Ishikawa (cell line): ENCODE measurements around the gene C1QA.

ENCODE experiments used
- CEBPB ChIP-seq: IDR thresholded peaks from 2 replicates; pipeline ENCODE4 v1.6.1; 2012
- CREB1 ChIP-seq: IDR thresholded peaks from 2 replicates; pipeline ENCODE4 v1.6.1; 2012; ENCODE audit warnings: low read depth
- EGR1 ChIP-seq: IDR thresholded peaks from 2 replicates; pipeline ENCODE4 v1.6.1; 2012
- EP300 ChIP-seq: IDR thresholded peaks from 2 replicates; pipeline ENCODE4 v1.6.1; 2012; ENCODE audit warnings: borderline replicate concordance
- FOXM1 ChIP-seq: IDR thresholded peaks from 2 replicates; pipeline ENCODE4 v1.6.1; 2012; ENCODE audit warnings: low read depth, borderline replicate concordance
- NFIC ChIP-seq: IDR thresholded peaks from 2 replicates; pipeline ENCODE4 v1.6.1; 2012
- RAD21 ChIP-seq: IDR thresholded peaks from 2 replicates; pipeline ENCODE4 v1.6.1; 2012; ENCODE audit warnings: low read depth
- TAF1 ChIP-seq: IDR thresholded peaks from 2 replicates; pipeline ENCODE4 v1.6.1; 2012; ENCODE audit warnings: low read depth, mild to moderate bottlenecking
- TCF12 ChIP-seq: IDR thresholded peaks from 2 replicates; pipeline ENCODE4 v1.6.1; 2012; ENCODE audit warnings: low read depth
- TEAD4 ChIP-seq: IDR thresholded peaks from 2 replicates; pipeline ENCODE4 v1.6.1; 2012
- YY1 ChIP-seq: IDR thresholded peaks from 2 replicates; pipeline ENCODE4 v1.6.1; 2012; ENCODE audit warnings: low read depth
- ZBTB7A ChIP-seq: IDR thresholded peaks from 2 replicates; pipeline ENCODE4 v1.6.1; 2012; ENCODE audit warnings: low read depth
- TF ChIP-seq, protein P1 (sequence below): IDR thresholded peaks from 2 replicates; pipeline ENCODE4 v1.6.1; 2012
- TF ChIP-seq, protein P2 (sequence below): IDR thresholded peaks from 2 replicates; pipeline ENCODE4 v1.6.1; 2012; ENCODE audit warnings: low read depth, mild to moderate bottlenecking
- TF ChIP-seq, protein P3 (sequence below): IDR thresholded peaks from 2 replicates; pipeline ENCODE4 v1.6.1; 2012

The C1QA gene

DNA sequence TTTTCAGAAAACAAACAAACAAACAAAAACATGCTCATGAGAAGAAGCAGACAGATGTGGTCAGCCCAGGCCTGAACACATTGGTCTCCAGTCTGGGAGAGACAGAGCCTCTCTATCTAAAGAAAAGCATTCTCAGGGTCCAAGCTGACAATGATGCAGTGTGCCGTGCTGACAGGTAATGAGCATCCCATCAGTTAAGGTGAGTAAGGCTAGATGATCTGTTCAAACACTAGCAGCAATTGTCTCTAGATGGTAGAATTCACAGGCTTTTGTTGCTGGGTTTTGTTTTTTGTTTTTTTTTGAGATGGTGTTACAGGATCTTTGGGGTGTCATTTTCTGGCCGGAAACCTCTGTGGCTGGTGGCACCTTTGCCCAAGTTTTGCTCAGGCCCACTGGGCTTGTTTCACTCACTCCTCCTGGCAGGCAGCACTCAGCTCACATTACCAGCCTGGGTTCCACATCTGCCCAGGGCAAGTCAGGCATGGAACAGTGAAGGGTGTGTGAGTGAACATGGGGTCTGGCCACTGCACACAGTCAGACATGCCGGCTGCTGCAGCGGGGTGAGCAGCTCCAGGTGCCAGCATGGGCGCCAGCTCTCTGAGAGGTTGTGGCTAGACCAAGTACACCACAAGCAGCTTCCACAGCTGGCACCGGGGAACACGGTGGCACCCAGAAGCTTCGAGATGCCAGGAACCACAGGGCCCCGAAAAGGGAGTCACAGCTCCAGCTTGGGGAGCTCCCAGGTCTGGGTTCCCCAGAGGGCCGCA is 2.5 kb upstream of the C1QA start:
- TF ChIP-seq CREB1 (no peak), RAD21 (no peak), EP300 (no peak), FOXM1 (no peak), YY1 (no peak), NFIC (no peak), EGR1 (no peak), TCF12 (no peak), TAF1 (no peak)
- TF ChIP-seq, protein P1, sequence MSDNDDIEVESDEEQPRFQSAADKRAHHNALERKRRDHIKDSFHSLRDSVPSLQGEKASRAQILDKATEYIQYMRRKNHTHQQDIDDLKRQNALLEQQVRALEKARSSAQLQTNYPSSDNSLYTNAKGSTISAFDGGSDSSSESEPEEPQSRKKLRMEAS = no peak
- TF ChIP-seq, protein P2, sequence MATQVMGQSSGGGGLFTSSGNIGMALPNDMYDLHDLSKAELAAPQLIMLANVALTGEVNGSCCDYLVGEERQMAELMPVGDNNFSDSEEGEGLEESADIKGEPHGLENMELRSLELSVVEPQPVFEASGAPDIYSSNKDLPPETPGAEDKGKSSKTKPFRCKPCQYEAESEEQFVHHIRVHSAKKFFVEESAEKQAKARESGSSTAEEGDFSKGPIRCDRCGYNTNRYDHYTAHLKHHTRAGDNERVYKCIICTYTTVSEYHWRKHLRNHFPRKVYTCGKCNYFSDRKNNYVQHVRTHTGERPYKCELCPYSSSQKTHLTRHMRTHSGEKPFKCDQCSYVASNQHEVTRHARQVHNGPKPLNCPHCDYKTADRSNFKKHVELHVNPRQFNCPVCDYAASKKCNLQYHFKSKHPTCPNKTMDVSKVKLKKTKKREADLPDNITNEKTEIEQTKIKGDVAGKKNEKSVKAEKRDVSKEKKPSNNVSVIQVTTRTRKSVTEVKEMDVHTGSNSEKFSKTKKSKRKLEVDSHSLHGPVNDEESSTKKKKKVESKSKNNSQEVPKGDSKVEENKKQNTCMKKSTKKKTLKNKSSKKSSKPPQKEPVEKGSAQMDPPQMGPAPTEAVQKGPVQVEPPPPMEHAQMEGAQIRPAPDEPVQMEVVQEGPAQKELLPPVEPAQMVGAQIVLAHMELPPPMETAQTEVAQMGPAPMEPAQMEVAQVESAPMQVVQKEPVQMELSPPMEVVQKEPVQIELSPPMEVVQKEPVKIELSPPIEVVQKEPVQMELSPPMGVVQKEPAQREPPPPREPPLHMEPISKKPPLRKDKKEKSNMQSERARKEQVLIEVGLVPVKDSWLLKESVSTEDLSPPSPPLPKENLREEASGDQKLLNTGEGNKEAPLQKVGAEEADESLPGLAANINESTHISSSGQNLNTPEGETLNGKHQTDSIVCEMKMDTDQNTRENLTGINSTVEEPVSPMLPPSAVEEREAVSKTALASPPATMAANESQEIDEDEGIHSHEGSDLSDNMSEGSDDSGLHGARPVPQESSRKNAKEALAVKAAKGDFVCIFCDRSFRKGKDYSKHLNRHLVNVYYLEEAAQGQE = no peak

DNA sequence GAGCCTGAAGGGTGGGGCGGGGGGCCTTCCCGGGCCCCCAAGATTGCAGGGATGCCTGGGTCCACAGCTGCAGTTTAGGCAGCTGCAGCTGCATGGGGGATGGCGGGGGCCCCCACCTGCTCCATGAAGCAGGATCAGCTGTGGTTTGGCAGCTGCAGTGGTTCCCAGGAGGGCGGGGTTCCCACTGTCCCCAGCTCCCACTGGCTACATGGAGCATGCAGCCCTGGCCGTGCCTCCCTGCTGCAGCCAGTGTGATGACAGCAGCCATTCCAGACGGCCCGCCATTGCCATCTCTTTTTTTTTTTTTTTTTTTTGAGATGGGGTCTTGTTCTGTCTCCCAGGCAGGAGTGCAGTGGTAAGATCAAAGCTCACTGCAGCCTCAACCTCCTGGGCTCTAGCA is 992 bp upstream of the C1QA start:
- TF ChIP-seq RAD21 (no peak), TAF1 (no peak), ZBTB7A (no peak), YY1 (no peak), FOXM1 (no peak), EP300 (no peak), TEAD4 (no peak), EGR1 (no peak), TCF12 (no peak), CREB1 (no peak), CEBPB (no peak)
- TF ChIP-seq, protein P1 = no peak
- TF ChIP-seq, protein P3, sequence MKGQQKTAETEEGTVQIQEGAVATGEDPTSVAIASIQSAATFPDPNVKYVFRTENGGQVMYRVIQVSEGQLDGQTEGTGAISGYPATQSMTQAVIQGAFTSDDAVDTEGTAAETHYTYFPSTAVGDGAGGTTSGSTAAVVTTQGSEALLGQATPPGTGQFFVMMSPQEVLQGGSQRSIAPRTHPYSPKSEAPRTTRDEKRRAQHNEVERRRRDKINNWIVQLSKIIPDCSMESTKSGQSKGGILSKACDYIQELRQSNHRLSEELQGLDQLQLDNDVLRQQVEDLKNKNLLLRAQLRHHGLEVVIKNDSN = no peak
- TF ChIP-seq, protein P2 = no peak

DNA sequence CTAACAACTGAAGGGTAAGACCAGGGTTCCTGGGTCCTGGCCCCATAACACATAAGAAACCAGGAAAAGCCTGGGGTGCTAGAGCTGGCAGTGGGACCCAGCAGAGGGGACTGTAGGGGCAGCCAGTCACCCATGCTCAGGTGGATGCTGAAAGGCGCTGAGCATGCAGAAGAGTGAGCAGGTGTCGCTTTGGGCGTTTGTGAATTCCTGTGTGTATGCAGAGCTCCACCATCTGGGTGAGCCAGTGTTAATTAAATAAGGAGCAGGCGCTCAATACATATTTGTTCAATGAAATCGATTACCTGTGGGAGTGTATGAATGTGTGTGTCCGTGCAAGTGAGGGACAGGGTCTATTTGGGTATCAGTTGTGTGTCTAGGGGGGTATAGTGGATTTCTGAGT is 499 bp downstream of the C1QA start:
- TF ChIP-seq CREB1 = no peak
- TF ChIP-seq, protein P2 = no peak
- TF ChIP-seq TAF1 = no peak
- no peak for TF ChIP-seq FOXM1
- TF ChIP-seq TEAD4 = no peak
- no peak for TF ChIP-seq EGR1
- TF ChIP-seq RAD21 = no peak; the same call in 1 of the 2 replicates

DNA sequence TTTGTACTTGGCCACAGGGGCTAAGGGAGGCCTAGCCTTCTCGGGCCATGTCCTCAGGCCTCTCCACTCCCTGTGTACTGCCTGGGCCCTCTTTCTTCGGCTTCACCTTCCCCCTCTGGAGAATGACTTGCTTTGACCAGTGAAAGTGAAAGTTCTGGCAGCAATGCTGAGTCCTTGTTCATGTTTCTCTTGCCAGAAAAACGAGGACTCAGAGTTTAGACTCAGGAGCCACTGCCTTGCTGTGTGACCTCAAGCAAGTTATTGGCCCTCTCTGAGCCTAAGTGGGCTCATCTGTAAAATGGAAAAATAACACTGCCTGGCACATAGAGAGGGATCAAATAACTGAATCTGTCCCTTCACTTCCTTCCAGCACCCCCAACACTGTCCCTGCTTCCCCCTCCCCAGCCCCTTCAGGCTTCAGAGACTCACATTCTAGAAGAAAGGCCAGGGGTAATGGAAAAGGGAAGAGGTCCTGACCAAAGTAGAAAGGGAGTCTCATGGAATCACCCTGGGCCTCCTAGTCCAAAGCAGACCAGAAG is 1.5 kb downstream of the C1QA start:
- no peak for TF ChIP-seq FOXM1
- no peak for TF ChIP-seq NFIC
- TF ChIP-seq CREB1 = no peak
- TF ChIP-seq TCF12 = no peak
- no peak for TF ChIP-seq RAD21
- no peak for TF ChIP-seq TEAD4
